Stimulated activated CD4-positive, alpha-beta T cell treated with anti-CD3 and anti-CD28 coated beads, Interleukin-12 subunit alpha, Interleukin-12 subunit beta, amount 100 ng/mL, for 4 hours (primary cell): ENCODE results near the gene KIF26A.

Experiments
- DNase-seq: peaks from one replicate; pipeline ENCODE4 v3.0.0-alpha.2; 2020

The KIF26A gene

DNA sequence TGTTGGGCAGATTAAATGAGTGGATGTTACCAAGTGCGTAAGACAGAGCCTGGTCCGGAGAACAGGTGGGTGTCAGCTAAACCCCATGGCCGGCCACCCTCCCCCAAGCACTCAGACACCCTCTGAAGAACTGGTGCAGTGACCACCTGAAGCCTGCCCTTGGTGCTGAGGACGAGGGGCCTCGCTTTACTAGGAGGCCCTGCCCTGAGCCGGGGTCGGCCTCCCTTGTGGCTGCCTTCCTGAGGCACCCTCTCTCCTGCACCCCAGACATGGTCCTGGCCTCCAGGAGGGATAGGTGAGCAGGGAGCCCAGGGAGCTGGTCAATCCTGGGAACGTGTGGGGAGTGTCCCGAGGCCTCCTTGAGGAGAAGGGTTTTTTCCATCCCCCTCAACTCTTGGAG lies 4.9 kb upstream of the KIF26A start:
- DNase-seq: no peak

DNA sequence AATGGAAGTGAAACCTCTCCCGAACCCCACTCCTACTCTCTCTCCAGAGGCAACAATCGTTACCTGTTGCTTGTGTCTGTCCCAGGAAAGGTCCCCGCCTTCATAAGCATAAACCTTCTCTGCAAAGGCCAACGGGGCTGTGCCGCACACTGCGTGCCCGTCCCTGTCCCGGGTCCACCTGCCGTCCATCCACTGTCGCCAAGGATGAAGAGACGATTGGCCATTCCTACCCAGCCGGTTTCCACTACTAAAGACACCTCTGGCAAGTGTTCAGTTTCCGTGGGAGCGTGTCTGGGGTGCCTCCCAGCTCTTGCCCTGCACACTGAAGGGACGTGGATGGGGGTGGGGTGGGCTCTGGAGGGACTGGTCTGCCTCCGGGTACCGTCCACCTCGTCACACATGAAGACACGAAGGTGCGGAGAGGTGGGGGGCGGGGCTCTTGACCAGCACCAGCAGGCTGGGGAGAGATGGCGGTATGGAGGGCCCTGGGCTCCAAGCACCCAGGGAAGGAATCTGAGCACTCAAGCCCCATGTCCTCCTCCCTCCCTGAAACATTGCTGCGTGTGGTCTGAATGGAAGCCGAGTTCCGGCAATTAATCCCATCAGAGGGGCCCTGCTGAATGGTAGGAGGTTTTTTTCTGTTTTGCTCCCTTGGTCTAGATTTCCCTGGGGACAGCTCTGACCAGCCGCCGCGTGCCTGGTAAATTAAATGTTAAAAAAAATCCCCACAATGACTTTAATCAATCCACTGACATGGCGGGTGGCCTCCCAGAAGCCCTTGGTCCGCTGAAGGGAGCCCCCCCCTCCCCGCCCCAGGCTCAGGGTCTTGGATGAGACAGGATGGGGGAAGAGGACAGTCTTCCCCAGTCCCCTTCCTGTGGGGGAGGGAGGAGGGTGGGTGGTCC lies 4.1 kb upstream of the KIF26A start:
- no peak for DNase-seq

DNA sequence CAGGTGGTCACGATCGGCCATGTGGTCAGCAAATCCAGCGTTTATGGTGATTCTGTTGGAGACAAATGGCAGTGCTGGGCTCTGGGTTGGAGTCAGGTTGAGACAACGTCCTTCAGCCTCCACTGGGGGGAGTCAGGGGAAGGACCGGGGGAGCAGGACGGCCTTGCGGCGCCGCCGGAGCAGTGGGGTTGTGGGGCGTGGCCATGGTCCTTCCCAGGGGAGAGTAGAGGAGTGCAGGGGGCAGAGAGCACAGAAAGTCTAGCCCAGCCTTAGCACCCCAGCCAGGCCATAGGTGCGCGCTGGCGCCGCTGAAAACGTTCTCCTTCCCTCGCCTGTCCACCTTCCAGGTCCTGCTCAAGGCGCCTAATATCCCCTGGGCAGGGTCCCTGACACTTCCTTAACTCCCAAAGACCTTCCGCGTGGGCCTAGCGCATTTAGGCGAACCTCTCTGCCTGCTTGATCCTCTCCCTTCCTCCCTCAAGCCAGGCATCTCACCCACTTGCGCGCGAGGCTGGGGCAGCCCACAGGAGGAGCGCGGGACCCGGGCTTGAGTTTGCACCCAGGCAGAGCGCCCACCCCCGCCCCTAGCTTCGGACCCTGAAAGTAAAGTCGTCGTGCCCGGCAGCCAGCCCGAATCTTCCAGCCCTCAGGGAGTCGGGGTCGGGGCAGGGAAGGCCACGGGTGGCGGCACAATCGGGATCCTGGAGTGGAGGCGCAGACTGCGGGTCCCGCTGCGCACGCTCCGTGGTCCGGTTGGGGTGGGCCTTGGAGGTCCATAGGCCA lies 3.1 kb upstream of the KIF26A start:
- DNase-seq: no peak

DNA sequence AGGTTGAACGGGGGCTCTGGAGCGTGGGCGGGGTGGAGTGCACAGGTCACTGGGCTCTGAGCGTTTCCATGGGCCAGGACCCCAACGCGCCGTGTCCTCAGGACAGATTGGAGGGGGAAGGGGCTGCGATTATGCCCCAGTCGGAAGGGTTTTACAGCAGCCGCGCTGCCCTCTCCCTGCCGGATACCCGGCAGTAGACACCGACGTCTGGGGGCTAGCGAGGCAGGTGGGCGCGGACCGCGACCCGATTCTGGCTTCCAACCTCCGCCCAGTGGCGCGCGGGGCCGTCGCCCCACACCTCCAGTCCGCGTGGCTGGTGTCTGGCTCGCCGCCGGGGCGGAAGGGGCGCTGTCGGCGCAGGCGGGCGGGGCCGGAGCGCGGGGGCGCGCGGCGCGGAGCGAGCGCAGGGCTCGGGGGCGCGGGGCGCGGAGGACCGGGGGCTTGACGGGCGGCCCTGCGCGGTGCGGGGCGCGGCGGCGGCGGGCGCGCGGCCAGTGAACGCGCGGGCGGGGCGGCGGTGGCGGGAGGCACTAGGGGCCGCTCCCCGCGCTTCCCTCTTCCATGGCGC lies 2.4 kb upstream of the KIF26A start:
- DNase-seq: no peak

DNA sequence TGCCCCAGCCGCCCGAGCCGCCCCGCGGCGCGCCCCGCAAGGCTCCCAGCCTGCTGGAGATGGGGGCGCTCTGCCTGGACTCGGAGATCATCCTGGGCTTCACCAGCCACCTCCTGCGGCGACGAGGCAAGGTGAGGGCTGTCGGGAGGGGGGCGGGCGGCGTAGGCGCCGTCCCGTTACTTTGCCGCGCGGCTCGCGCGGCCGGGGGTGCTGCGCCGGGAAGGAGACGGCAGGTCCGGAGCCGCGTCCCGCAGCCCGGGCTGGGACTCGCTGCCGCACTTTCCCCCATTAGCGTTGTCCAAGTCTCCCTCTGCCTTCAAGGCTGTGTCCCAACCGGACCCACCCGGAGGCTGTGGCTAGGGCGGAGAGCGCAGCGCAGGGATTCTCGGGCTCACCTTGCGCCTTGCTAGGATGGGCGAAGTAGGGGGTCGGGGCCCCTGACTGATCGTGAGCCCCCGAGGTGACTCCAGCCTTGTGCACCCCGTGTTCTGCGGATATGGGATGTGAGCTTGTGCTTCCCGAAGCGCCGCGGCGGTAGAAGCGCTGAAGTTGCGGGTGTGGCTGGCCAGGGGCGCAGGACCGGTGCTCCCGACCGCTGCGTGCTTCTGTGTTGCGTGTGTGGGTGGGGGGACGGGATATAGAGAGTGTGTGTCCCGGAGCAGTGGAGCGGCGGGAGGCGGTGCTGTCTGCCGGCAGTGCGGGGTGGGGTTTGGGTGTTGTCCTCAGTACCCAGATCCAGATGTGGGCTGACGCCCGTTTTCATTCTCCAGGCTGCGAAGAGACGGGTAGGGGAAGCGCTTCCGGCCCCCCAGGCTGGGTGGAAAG lies 1.7 kb upstream of the KIF26A start:
- no peak for DNase-seq

DNA sequence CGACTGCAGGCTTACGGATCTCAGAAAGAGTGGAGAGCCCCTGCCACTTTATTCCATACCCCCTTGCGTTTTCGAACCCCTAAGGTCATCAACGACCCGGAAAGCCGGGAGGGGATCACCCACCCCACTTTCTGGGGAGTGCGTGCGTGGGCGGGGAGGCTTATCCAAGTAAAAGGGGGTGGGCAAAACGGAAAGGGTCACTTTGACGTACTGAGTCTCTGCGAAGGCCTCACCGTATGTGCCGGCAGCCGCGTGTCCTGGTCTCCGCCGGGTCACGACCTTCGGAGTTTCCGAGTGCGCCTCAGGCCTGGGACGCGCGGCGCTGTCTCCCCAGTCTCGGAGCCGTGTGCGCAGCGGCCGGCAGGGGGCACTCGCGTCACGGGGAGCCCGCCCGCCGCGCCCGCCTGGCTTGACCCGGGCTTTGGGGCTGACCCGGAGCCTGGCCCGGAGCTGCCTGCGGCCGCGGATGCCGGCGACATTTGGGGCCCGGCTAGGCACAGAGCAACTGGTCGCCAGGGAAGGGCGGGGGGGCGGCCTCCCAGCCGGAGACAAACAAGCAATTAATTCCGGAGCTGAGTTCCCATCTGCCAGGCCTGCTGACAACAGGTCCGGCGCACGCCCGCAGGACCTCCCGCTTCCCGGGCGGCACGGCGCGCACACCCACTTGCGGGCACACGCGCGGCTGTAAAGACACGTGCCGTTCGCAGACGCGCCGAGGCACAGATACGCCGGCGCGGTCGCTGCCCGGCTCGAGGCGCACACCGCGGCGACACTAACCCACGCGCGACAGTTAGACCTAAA lies 890 bp upstream of the KIF26A start:
- DNase-seq: peak; percentile 69

DNA sequence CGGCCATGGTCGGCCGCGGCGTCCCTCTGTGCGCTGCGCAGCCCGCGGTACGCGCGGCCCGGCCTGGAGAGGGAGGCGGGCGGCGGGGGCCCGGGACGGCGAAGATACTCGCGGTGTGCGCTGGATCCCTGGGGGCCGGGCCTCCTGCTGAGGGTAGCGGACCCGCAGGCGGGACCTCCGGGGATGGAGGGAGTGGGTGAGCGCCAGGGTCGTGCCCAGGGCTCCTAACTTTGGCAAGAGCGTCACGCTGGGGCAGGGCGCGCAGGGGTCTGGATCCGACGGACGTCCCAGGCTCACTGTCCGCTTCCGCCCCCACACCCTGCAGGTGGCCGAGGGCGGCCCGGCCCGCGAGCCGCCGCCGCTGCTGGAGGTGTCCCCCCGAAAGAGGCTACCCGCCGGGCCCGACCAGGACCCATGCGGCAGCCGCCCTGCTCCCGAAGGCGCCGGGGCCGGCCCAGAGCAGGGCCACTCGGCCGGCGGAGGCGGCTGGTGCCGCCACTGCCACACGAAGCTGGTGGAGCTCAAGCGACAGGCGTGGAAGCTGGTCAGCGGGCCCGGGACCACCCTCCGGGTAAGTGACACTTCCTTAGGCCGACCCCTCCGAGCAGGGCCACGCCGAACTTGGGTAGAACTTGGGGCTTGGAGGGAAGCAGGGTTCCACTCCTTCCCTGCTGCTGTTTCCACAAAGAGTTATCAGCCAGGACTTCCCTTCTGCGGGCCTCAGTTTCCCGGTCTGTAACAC lies 502 bp downstream of the KIF26A start:
- no peak for DNase-seq

DNA sequence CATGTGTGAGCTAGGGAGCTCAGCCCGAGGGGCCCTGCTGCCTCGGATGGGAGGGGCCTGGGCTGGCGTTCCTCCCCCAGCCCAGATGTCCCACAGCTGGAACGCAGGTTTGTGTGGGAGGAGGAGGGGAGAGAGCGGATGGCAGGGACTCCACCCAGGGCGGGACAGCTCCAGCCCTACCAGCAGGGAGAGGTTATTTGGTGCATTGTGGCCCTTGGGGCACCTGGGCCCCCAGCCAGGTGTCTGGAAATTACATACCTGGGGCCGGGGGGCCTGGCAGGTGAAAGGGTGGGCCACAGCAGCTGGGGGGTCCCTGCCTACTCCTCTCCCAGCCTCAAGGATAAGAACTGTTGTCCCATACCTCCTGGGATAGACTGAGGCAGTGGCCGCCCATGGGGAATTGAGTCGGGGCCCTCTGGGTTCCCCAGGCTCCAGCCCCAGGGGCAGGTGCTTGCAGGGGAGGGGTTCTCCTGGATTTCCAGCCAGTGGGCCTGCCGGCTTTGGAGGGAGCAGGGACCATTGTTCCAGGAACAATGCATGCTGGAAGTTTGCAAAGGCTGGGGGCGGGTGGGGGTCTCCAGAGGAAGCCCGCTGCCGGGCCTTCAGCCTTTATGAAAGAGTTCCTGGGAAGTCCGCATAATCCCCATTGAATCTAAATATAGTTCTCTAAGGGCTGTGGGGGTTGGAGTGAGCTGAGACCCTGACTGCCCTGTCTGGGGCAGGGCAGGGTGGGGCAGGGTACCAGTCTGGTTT lies 1.2 kb downstream of the KIF26A start:
- no peak for DNase-seq

DNA sequence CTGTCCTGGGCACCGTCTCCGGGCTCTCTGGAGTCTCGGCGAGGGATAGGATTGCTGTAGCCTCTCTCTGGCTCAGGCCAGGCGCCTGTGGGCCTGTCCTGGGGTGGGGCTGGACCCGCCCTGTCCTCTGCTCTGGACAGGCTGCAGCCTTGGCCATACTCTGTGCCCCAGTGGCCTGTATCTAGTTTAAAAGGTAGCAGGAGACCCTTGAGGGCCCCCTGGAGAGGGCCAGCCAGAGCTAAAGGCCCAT lies 1.8 kb downstream of the KIF26A start:
- no peak for DNase-seq

DNA sequence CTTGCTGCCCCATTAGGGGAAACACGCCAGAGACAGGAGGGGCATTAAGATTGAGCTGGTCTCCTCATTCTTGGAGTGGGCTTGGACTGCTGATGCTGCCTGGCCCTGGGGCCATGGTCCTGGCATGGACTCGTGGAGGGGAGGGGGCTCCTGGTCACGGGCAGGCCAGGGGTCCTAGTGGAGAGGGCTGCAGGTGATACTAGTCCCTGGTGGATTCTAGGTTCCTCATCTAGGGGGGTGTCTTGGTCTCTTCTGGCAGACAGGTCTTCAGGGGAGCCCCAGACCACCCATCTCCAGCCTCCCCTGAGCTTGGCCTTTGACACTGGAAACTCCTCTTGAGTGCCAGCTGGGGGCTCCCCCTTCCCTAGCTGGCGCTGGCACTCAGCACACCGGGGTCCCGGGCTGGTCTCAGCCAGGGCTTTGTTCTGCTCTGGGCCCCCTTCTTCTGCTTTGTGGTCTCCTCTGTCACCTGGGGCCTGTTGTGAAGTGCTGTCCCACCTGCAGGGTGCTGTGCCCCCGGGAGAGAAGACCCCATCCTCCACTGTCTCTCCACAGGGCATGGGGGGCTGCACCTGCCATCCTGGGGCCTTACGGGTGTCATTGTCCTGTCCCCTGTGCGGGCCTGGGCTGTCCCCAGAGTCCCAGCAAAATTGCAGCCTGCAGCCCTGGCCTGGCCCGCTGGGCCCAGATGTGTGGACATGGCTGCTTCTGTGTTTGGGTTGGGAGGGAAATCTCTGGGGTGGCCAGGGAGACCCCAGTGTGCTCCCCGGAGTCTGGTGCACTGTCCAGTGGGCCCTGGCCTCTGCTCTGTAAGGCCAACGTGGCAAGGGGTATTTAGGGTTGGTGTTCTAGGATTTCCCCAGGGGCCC lies 2.3 kb downstream of the KIF26A start:
- no peak for DNase-seq

DNA sequence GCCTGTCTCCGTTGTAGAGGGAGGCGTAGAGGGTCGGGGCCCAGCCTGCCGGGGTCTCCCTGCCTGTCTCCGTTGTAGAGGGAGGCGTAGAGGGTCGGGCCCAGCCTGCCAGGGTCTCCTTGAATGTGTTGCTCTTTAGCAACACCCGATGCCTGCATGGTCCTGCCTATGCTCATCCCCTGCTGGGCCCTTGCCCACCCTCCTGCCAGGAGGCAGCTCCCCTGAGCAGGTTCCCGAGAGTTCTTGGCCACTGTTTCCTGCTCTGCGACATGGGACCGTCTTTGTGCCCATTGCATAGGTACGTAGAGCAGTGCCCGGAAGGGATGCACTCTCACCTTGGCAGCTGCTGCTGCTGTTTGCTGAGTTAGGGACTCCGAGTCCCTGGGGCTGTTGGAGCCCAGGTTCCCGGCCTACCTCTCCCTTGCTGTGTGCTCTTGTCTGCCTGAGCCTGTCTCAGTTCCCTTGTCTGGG lies 3.3 kb downstream of the KIF26A start:
- DNase-seq: no peak

DNA sequence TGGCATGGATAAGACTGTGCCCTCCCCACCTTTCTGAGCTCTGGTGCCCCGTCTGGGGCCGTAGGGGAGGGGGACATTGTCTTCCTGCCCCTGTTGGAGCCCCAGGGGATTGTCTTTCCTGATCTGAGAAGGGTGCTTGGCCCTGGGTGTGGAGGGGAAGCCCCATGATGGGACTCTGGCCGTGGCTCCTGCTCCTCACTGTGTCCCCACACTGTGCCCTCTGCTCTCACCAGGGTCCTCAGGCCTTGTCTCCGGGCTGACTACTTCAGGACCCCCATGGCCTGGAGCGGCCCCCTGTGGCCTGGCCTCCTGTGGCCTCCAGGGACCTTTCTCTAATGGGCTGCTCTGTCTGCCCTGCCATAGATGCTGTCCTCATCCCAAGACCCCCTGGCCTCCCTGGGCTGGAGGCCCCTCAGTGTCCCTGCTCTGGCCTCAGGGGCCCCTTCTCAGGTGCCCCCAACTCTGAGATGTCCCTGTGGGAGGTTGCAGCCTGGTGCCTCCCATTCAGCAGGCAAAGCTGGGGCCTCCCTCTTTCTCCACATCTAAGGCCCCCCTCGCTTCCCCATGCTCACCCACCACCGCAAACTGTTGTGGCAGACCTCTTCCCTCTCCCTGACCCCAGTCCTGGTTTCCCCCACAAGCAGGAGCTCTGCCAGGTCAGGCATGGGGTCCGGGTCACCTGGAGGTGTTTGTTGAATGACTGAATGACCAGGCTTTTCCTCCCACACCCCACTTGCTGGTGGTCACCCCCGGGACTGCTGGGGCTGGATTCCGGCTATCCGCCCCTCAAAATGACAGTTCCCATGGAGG lies 4.0 kb downstream of the KIF26A start:
- DNase-seq: no peak

DNA sequence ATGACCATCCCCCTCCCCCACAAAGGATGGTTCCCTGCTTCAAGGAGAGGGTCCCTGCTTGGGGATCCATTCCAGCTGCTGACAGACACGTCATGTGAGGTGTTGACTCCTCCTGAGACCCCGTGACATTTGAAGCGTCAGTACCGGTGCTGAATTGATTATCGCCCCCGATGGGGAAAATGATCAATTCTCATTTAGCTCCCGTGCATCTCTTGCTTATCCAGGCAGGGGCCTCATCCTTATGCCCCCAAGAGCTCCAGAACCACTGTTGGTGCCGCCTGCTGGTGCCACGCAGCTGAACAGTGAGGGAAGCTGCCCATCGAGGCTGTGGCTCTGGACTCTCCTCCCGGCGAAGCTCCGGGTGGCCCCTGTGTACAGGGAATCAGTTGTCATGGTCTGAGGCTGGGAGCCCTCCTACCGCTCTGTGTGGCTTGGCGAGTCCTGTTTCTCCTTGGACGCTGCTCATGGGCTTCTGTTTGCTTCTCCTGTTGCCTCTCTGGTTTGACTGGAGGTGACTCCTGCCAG lies 4.6 kb downstream of the KIF26A start:
- no peak for DNase-seq

DNA sequence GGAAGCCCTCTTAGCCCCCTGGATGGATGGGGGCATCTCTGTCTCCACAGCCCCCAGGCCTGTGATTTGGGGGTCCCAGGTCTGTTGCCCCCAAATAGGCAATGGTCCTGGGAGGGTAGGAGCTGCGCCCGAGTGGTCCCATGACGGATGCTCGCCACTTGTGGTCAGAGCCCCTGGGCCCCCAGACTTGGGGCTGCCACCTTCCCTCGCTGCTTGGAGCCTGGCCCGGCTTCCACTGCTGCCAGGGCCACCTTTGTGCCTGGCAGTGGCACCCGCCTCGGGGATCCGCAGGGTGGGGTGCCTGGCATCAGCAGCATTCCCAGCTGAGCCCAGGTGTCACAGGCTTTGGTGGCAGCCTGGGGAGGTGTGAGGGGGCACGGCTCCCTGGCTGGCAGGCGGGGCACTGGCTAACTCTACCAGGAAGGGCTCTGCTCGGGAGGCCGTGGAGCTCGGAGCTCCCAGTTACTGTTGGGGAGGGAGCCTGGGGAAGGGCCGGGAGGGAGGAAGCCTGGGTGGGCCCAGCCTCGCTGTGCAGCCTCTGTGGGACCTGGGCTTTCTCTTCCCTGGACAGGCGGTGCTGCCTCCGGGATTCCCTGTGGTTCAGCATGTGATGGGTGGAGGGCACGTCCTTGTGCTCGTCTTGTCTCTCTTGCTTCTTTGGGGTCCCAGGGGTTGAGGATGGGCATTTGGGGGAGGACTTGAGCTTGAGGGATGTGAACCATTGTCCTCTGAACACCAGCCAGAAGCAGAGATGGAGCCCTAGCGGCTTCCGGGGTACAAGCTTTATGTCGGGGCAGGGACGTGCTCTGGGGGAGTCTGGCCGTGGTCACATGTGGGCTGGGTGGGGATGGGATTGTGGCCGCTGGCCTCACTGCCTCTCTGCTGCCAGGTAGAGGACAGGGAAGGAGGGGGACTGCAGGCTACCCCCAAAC lies 5.4 kb downstream of the KIF26A start:
- no peak for DNase-seq

DNA sequence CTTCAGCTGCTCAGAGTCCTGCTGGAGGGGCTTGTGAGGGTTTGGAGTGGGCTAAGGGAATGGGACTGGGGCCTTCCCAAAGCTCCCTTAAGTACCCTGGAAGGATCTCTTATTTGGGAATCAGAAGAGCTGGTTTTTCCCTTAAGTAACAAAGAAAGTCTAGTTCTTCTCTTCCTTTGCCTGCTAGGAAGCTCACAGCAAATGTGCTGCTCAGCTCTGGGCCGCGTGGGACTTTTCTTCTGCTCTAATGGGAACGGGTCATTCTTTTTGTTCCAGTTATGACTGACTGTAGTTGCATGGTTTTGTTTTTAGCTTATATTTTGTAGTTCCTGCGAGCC lies 6.0 kb downstream of the KIF26A start:
- no peak for DNase-seq

DNA sequence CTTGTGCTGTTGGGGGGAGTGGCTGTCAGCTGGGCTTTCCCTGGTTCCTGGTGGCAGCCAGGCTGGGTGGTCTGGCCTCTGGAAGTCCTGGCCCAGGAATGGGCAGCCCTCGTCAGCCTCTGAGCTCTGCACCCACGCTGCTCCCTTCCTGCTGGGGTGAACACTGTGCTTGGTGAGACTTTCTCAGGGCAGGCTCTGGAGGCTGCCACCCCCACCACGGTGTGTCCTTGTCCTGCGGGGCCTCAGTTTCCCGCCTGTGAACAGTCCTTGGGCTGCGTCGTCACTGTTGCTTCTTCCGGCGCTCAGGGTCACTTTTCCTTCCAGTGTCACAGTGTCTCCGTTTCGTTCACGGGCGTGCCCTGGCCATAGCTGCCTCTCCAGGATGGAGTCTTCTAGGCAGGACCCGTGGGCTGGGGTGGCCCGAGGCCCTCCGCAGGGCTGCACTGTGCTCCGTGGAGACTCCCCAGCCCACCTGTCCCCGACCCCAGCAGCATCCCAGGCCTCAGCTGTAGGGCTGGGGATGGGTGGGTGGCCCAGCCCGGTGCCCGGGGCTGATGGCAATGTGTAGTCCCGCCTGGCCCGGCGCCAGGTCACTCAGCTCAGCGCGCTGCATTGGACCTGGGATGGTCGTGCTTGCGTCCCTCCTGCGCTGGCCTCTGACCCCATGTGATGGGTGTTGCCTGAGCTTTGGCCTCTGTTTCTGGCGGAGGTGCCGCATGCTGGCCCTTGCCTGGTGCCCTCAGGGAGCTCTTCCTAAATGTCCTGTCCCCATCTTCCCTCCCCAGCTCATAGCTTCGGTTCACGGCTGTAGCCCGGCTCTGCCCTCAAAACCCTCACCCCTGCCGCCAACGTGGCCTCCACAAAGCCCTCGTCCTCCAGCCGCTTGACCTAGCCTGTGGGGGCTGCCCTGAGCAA lies 6.8 kb downstream of the KIF26A start:
- no peak for DNase-seq
